GM12875 (cell line): Measurements from ENCODE around the gene ZBTB26.

Experiments
- H3K4me3 ChIP-seq: one replicate; pipeline ENCODE4 v1.5.1; 2011; ENCODE audit warnings: low read depth, low read length, control low read depth
- TF ChIP-seq, protein P1 (sequence below): IDR thresholded peaks from 2 replicates; pipeline ENCODE4 v1.5.1; 2011; ENCODE audit warnings: low read depth, mild to moderate bottlenecking, control low read depth, inconsistent platforms, low read length, moderate library complexity, borderline replicate concordance; ENCODE audit not compliant: insufficient read depth

ZBTB26 gene

DNA sequence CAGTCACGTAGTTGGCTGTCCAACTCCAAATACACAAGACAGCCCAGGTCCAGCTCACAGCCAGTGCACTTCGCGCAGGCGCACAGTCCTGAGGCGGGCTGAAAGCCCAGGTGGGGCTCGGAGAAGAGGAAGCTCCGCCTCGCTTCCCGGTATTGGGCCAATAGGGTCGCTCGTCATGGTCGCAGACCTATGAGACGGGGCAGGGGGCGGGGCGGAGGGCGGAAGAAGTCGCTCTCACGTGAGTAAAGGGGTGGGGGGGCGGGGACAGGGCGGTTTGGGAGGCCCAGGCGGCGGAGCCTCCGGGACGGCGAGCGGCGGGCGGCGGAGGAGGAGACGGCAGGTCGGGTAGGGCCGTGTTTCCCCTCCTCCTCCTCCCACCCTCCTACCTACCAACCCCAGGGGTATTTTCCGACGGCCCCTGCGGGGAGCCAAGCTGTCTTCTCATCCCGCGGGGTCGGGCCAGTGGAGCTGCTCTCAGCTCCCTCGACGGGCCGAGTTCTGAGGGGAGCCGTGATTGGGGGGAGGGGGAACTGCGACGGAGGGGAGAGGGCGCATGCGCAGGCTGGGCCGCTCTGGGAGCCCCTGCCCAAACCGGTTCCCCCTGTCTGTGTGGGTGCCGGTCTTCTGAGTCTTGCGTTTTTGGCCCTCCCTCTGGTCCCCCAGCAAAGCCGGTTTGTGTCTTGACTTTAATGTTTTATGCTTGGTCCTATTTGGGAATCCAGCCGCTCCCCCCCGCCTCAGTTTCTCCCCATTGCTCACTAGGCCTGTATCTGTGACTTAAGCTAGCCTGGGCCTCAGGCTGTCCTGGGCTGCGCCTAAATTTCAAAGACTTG lies 9.7 kb upstream of the ZBTB26 start, which contains the start of gene RABGAP1:
Gene RABGAP1, plus strand, starts transcription at position 272 of the 833 bp plus-strand sequence. CDS start 16,040 bp downstream, outside the sequence.
- H3K4me3 ChIP-seq: peak within 1 kb of the TSS; percentile 76
- TF ChIP-seq, protein P1, sequence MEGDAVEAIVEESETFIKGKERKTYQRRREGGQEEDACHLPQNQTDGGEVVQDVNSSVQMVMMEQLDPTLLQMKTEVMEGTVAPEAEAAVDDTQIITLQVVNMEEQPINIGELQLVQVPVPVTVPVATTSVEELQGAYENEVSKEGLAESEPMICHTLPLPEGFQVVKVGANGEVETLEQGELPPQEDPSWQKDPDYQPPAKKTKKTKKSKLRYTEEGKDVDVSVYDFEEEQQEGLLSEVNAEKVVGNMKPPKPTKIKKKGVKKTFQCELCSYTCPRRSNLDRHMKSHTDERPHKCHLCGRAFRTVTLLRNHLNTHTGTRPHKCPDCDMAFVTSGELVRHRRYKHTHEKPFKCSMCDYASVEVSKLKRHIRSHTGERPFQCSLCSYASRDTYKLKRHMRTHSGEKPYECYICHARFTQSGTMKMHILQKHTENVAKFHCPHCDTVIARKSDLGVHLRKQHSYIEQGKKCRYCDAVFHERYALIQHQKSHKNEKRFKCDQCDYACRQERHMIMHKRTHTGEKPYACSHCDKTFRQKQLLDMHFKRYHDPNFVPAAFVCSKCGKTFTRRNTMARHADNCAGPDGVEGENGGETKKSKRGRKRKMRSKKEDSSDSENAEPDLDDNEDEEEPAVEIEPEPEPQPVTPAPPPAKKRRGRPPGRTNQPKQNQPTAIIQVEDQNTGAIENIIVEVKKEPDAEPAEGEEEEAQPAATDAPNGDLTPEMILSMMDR: no peak

DNA sequence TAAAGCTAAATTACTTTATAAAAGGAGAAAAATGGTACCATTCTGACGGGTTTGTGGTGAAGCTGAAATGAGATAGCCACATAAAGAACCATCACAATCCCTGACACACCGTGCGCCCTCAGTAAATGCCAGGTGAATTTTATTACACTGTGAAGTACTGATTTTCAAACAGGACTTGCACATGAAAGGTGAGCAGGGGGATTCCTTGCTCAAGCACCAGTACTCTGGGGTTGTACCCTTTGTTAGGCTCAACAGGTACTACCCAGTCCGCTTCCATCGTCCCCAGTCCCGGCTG lies 9.1 kb upstream of the ZBTB26 start:
- H3K4me3 ChIP-seq: peak overlapping the region; percentile 23
- TF ChIP-seq, protein P1: no peak

DNA sequence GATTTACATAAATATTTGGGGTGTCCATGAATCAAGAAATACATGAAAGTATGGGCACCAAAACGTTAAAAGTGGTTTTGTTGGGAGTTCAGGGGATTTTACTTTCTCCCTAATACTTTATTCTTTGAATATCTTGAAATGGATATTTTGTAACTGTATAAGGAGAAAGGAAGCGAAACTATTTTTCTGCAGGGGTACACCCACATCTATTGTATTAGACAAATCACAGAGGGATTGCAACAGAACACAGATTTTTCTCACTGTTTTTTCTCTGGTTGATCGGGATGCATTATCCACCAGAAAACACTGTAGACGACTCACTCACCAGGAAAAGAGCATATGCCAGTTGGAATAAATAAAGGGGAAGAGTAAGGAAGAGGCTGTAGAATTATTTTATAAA lies 8.3 kb upstream of the ZBTB26 start:
- no peak overlapping the region for H3K4me3 ChIP-seq
- TF ChIP-seq, protein P1: no peak

DNA sequence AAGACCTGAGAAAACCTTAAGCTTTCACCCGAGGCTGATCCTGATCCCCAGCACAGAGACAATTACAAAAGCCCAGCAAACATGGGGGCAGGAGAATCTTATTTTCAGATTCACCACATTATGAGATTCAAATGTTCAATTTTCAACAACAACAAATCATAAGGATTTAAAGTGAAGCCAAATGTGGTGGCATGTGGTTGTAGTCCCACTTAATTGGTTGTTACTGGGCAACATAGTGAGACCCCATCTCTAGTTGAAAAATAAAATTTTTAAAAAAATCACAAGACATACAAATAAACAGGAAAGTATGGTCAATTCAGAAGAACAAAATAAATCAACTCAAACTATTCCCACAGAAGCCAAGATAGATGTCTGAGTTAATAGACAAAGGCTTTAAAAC lies 5.6 kb upstream of the ZBTB26 start:
- TF ChIP-seq, protein P1: no peak
- no peak overlapping the region for H3K4me3 ChIP-seq

DNA sequence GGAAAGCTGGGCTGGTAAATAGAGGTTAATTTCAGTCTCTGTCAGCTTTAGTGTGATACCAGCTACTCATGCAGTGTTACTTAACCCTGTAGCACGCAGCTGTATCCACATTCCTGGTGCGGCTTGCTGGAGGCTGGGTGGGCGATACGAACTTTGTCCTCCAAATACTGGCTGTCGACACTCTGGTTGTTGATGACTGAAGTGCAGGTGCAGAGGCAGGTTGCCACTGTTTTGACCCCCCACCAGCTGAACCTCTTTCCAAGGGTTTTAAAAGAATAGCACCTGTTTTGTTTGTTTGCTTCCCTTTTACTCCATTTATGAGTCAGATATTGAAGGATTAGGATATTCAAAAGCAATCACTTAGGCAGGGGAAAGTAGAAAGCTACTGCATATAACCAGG lies 5.2 kb upstream of the ZBTB26 start:
- no peak overlapping the region for H3K4me3 ChIP-seq
- TF ChIP-seq, protein P1: no peak

DNA sequence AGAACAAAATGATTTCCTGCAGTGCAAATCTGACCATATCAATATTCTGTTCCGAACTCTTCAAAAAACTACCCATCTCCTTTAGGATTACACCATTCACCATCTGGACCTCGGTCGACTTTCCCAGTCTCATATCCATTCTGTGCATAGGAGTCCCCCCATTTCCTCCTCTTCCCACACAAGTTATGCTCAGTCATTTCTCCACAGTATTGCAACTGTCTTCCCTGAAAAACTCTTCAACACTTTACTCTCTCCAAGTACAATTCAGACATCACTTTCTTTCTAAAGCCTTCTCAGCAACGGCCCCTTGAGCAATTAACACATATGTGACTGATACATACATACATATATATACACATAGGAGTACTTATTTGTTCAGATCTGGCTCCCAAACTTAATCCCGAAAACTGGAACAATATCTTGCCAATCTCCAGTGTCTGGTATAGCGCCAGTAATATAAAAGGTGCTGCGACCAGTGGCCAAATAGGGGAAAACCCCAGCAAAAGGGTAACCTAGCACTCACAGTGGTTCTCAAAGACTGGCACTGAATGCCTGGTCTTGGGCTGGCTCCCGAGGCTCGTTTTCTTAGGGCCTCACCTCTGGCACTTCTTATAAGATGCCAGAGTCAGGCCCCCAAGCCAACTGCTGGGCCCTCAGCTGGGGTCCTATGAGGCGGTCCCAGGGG lies 629 bp downstream of the ZBTB26 start:
- TF ChIP-seq, protein P1: no peak
- H3K4me3 ChIP-seq: peak overlapping the region; percentile 59
